Measurements from ENCODE around the gene TRIM15.
A peak's percentile ranks its signal among the peaks of the same experiment; 100 is the strongest.
"Not testable (repeated sequence)": the region's sequence is repeated elsewhere in the genome, so short reads cannot be mapped to it uniquely, and the experiment has no call there.

TRIM15 gene

GRCh38 chr6:30200551-30201281 is 37.4 kb downstream of the TRIM15 start:
- DNase-seq = no peak

GRCh38 chr6:30202366-30202765 is 39.0 kb downstream of the TRIM15 start:
- no peak for DNase-seq

- no peak for DNase-seq
Observed at GRCh38 chr6:30204116-30204515, 40.8 kb downstream of the TRIM15 start.

GRCh38 chr6:30206152-30206551 is 42.8 kb downstream of the TRIM15 start:
- DNase-seq = no peak

GRCh38 chr6:30206799-30207618 is 43.7 kb downstream of the TRIM15 start:
- DNase-seq = no peak

- no peak for DNase-seq
Observed at GRCh38 chr6:30207619-30208295, 44.4 kb downstream of the TRIM15 start.

- DNase-seq = no peak
Observed at GRCh38 chr6:30211306-30211705, 48.0 kb downstream of the TRIM15 start.

GRCh38 chr6:30211899-30212298 is 48.6 kb downstream of the TRIM15 start:
- DNase-seq = no peak

- peak; percentile 76 to 93 for DNase-seq
Observed at GRCh38 chr6:30212865-30213666, 49.7 kb downstream of the TRIM15 start, which contains the start of gene TRIM26. TRIM26 (minus strand) TSS chr6:30213406; CDS start chr6:30199103, 14,303 bp downstream.

- no peak for DNase-seq
Observed at GRCh38 chr6:30213667-30213956, 50.3 kb downstream of the TRIM15 start.

- peak in 1 of 2 experiments; percentile 19 for DNase-seq
Observed at GRCh38 chr6:30213957-30214656, 50.8 kb downstream of the TRIM15 start.

- DNase-seq = no peak
Observed at GRCh38 chr6:30214657-30214982, 51.3 kb downstream of the TRIM15 start.

- DNase-seq = no peak
Observed at GRCh38 chr6:30216096-30216495, 52.8 kb downstream of the TRIM15 start.

GRCh38 chr6:30219244-30219643 is 55.9 kb downstream of the TRIM15 start:
- DNase-seq = peak in 1 of 2 experiments; percentile 54

- not testable (repeated sequence) for DNase-seq
Observed at GRCh38 chr6:30221395-30221794, 58.0 kb downstream of the TRIM15 start.

- DNase-seq = not testable (repeated sequence)
Observed at GRCh38 chr6:30221956-30222355, 58.6 kb downstream of the TRIM15 start.

All from cerebellar nuclear complex (tissue), 1 donor.